NCI-H1694 treated with DMSO at 0.1 percent for 48 hours (cell line): ENCODE measurements around the gene ZNF266.

Source experiments
- DNase-seq: peaks from one replicate; lab custom pipeline; 2025; lab: John Stamatoyannopoulos, UW

The ZNF266 gene

GRCh38 chr19:9435279-9436268 is at the start of gene ZNF266:
Gene ZNF266 (minus strand): TSS chr19:9435573. CDS start chr19:9420089, 15,484 bp downstream.
- peak; percentile 62 for DNase-seq

- DNase-seq, result no peak
Observed at GRCh38 chr19:9485140-9485539, 49.8 kb upstream of the ZNF266 start.

- no peak for DNase-seq
Observed at GRCh38 chr19:9474975-9475374, 39.6 kb upstream of the ZNF266 start.

DNA sequence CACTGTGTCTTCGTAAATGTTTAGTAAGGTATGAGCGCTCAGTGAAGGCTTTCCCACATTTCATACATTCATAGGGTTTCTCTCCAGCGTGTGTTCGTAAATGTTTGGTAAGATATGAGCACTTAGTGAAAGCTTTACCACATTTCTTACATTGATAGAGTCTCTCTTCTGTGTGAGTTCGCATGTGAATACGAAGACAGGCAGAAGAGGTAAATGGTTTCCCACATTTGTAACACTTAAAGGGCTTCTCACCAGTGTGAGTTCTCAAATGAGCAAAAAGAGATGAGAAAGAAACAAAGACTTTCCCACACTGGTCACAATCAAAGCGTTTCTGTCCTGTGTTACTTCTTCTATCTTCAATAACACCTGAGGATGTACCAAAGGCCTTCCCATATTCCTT is 31.8 kb upstream of the ZNF266 start:
- no peak for DNase-seq

DNA sequence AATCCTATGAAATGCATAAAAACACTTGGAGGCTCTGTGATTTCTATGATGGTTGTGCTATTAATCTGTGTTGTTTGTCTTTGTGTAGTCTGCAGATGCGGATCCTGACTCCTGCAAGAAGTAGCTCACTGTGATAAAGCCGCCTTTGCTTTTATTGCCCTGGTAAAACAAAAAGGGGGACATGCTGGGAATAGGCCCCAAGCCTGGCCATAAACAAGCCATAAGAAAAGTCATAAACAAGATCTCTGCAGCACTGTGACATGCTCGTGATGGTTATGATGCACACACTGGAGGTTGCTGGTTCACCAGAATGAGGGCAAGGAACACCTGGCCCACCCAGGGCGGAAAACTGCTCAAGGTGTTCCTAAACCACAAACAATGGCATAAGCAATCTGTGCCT is 26.6 kb upstream of the ZNF266 start:
- no peak for DNase-seq

GRCh38 chr19:9456018-9456689 is 20.8 kb upstream of the ZNF266 start:
- no peak for DNase-seq

GRCh38 chr19:9453953-9454352 is 18.6 kb upstream of the ZNF266 start:
- DNase-seq, result no peak

DNA sequence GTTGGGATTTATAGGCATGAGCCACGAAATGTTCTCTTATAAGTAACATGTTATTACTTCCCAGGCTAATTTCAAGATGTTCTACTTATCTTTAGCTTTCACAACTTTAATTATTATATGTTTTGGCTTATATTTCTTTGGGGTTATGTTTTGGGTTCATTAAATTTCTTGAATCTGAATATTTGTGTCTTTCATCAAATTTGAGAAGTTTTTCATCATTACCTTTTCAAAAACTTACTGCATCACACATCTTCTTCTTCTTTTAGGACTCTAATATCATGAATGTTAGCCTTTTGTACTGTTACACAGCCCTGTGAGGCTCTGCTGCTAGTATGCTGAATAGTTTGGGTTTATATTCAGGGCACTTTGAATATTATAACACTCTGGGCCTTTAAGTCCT is 9.7 kb upstream of the ZNF266 start:
- no peak for DNase-seq

DNA sequence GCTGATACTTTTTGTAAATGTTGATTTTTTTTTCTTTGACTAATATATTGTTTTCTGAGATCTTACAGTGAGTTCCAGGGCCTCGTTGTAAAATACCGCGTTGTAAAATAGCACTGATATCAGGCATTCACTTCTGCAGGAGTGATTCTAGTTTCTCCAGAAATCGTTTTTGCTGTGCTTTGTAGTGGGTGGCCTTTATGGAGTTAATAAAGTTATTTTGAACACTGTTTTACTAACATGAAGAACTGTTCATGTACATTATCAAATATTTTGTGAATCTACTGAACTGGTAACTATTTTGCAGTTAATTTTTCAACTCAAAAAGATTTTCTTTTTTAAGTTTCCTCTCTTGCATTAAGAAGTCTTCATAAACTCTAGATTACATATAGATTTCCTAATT is 985 bp upstream of the ZNF266 start:
- DNase-seq, result no peak

DNA sequence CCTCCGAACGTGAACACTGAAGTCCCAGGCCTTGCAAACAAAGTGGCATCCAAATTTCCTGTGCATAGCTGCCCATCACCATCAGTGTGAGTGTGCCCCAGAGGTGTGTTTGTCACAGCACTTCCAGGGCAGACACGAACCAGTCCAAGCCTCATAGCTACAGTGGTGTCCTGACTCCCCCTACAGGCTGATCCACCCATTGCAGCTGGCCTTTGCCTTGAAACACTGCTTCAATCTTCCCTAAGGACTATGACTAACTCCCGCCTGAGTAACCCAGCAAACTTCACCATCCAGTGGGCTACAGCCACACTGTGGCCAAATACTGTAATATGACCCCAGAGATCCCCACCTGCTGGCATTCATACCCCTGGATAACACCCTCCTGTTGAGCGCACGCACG is 3.9 kb downstream of the ZNF266 start:
- DNase-seq, result no peak

DNA sequence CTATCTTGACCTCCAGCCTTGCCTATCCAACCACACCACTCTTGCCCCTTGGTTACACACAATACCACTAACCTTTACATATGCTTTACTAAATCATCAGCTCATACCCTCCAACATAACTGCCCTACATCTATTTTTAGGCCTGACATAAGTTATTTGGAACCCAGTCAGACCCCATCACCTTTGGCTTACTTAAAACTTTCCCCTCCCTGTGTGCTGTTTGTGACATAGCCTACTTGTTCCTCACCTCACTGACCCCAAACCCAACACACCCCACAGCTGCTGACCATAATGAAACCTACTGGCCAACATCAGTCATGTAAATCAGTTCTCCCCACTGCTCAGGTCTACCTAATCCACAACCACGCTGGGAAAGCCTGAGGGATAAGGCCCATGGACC is 4.9 kb downstream of the ZNF266 start:
- no peak for DNase-seq

GRCh38 chr19:9427941-9428340 is 7.4 kb downstream of the ZNF266 start:
- no peak for DNase-seq

- DNase-seq, result no peak
Observed at GRCh38 chr19:9413240-9413954, 22.0 kb downstream of the ZNF266 start.

DNA sequence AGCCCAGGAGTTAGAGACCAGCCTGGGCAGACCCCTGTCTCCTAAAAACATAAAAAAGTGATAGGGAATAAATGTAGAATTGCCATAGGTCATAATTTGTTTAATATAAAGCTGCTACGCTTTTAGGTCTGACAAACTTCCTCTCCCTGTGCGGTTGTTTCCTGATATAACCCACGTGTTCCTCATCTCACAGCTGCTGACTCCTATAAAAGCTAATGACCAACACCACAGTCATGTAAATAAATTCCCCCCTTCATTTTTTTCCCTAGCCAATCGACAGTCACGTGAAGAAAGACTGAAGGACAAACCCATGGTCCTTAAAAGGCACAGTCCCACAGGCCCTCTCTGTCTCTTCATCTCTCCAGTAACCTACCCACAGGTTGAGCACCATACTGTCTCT is 27.5 kb downstream of the ZNF266 start:
- no peak for DNase-seq

GRCh38 chr19:9406798-9407352 is 28.5 kb downstream of the ZNF266 start:
- DNase-seq, result no peak

- DNase-seq, result no peak
Observed at GRCh38 chr19:9381361-9381785, 54.0 kb downstream of the ZNF266 start.

- DNase-seq, result no peak
Observed at GRCh38 chr19:9370738-9371619, 64.4 kb downstream of the ZNF266 start.

DNA sequence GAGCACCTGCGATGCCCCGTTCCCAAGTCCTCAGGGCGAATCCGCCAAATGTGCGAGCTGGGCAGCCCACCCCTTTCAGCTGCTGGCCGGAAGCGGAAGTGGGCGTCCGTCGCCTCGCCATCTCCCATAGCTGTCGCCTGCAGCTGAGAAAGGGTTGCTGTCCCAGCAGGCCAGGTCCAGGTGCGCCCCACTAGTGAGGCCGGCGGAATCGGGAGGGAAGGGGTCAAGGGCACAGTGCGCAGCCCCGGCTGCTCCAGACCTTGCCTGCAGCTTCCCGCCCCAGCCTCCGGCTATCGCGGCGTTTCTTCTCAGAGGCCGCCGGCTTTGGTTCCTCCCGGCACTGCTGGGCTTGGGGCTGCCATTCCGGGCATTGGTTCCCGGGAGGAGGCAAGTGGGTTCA is 72.5 kb downstream of the ZNF266 start, which contains the start of gene ZNF177:
TSS of gene ZNF177 (plus strand) at position 109 of the 400 bp plus-strand sequence. CDS start 15,299 bp downstream, outside the sequence.
- DNase-seq, result no peak
